ENCODE results near the gene CAMK4.
A peak's percentile ranks its signal among the peaks of the same experiment; 100 is the strongest.

Gene CAMK4

DNA sequence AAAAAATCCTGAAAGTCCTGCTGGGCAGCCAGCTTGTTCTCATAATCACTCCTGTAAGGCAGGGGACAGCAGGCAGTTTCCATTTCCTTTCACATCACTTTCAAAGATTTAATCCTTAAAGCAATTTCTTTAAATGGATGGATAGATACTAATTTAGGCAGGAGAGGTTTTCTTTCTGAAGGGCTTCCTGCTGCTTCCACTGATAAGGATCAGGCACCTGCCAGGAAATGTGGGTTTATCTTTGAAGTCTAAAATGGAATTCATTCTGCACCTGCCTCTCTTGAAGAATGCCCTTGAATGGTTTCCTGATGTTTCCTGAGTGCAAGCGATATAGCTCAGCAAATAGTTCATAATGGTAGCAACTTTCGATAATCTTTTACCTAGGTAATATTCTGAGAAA lies 223.6 kb downstream of the CAMK4 start:
- no peak for DNase-seq (ENCODE audit: extremely low read depth, low read depth)

DNA sequence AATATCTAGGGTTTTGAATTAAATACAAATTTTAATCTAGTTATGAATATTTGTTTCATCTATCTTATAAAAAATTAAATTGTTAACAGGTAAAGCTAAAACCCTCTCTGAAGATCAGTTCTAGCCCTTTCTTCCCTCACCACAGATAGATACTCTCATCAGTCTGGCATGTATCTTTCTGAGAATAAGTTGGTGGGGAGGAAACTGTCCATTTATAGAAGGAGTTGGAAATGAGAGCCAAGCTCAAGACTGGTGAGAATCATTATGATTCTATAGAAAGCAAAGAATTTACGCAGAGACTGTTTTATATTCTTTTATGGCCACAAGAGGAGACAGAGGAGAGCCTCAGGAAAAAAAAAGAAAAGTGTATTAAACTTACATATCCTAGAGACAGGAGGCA lies 229.1 kb downstream of the CAMK4 start:
- DNase-seq (ENCODE audit: extremely low read depth, low read depth) = no peak
- TF ChIP-seq, protein P1, sequence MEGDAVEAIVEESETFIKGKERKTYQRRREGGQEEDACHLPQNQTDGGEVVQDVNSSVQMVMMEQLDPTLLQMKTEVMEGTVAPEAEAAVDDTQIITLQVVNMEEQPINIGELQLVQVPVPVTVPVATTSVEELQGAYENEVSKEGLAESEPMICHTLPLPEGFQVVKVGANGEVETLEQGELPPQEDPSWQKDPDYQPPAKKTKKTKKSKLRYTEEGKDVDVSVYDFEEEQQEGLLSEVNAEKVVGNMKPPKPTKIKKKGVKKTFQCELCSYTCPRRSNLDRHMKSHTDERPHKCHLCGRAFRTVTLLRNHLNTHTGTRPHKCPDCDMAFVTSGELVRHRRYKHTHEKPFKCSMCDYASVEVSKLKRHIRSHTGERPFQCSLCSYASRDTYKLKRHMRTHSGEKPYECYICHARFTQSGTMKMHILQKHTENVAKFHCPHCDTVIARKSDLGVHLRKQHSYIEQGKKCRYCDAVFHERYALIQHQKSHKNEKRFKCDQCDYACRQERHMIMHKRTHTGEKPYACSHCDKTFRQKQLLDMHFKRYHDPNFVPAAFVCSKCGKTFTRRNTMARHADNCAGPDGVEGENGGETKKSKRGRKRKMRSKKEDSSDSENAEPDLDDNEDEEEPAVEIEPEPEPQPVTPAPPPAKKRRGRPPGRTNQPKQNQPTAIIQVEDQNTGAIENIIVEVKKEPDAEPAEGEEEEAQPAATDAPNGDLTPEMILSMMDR (IDR thresholded peaks at IDR 0.05; ENCODE audit: low read depth, low read length) = no peak

More for the DNA sequence above, 223.6 kb downstream of the CAMK4 start:
- TF ChIP-seq, protein P1 (IDR thresholded peaks at IDR 0.05; ENCODE audit: low read depth, low read length) = no peak

DNA sequence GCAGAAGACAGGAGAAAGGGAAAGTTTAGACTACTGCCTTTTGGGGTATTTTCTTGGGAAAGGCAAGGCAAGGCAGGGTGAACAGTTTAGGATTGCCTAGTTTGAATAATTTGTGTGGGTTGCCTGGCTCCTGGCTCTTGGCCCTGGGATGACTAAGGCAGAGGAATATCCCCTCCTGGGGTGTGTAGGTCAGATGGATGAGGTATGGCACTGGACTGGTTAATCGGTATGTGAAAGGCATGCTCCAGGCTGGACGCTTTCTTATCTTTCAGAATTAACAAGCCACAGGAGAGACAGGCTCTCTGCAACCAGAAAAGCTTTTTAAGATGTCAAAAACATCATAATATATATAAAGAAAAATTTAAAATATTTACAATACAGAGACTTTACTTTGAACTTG lies 229.6 kb downstream of the CAMK4 start:
- TF ChIP-seq, protein P1 (IDR thresholded peaks at IDR 0.05; ENCODE audit: low read depth, low read length) = no peak
- DNase-seq (ENCODE audit: extremely low read depth, low read depth) = no peak

DNA sequence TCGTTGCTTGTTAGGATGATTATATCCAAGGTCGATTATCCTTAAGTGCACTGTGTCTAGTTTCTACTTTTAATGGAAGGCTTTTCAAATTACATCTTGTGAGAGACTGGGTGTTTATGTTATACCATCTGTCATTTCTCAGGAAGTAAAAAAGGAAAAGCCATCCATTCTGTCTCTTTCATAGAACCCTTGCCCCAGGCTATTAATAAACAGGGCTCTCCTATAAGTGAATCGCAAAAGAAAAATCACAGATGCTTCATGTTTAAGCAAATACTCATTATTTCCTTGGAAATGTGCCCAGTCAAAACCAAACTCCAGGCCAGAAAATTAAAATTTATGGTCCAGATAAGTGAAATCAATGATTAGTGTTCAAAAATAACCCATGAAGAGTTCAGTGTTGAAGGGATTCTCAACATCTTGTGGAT lies 230.0 kb downstream of the CAMK4 start:
- DNase-seq (ENCODE audit: extremely low read depth, low read depth) = peak; percentile 5
- TF ChIP-seq, protein P1 (IDR thresholded peaks at IDR 0.05; ENCODE audit: low read depth, low read length) = no peak

DNA sequence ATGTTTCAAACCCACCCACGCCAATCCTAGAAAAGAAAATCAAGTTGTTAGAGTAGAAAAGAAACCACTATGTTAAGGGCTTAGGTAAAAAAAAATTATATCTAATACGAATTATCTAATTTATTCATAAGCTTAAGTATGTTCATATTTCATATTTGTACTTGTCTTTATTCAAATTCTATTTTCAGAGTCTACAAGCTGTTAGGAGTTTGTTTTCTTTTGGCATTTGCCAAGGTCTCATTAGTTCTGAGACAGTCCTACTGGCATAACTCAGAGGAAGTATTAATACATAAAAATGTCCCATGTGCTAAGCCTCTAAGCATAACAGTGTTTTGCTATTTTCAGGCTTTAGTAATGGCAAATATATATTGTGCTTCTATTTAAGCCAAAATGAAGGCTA lies 230.6 kb downstream of the CAMK4 start:
- no peak for DNase-seq (ENCODE audit: extremely low read depth, low read depth)
- TF ChIP-seq, protein P1 (IDR thresholded peaks at IDR 0.05; ENCODE audit: low read depth, low read length) = no peak

DNA sequence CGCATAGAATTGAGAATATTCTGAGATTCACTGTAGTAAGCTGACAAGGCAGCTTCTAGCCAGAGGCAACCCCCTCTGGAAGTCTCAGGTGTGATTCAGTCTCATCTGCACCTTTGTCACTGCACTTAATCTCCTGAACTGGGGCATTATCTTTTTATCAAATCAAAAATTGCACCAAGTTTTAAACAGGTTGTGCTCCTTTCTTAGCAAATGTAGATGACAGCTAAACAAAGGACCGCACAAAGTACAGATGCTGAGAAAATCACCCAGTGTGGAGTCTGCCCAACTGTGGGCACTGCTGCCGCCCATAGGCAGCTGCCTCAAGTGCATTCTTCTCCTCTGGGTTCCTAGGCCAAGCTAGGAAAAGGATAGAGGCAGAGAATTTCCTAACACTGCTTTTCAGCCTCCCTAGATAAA lies 237.1 kb downstream of the CAMK4 start:
- TF ChIP-seq, protein P1 (IDR thresholded peaks at IDR 0.05; ENCODE audit: low read depth, low read length) = peak; percentile 63
- DNase-seq (ENCODE audit: extremely low read depth, low read depth) = no peak

DNA sequence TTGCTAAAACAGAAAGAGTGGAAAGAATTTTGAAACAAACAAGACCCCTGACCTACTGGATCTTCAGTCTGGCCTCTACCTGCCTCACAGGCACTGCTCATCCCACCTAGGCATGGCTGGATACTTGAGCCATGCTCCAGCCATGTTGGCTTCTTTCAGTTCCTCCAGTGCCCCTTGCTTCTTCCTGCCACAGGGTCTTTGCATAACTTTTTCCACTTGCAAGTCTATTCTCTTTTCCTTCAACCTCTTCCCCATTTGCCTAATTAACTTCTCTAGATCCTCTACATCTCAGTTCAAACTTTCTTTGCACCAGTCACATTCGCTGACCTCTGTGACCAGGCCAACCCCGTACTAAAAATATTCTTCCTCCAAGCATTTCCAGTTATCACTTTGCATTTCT lies 237.8 kb downstream of the CAMK4 start:
- no peak for DNase-seq (ENCODE audit: extremely low read depth, low read depth)
- TF ChIP-seq, protein P1 (IDR thresholded peaks at IDR 0.05; ENCODE audit: low read depth, low read length) = no peak

All from AG09319 (cell line).